GM12878 (cell line): ENCODE measurements around the gene ARAP3. TPM values are rescaled to one million over a fixed set of nuclear protein-coding genes. Genes with fewer than 3 reads are reported as not detected.

Source experiments
- ATAC-seq: fragments of 200-7000 bp; cut with Tn5 transposase; 3 replicates; pipeline ENCODE4 v1.9.1; 2020; ENCODE audit warnings: mild to moderate bottlenecking, moderate library complexity
- BruUV-seq: library from RNA; stranded (reverse); fragments of 400-500 nt; replicated peaks from 2 replicates; lab custom pipeline; 2021; lab: Mats Ljungman, UMichigan
- CTCF ChIA-PET: fragments of 300-600 bp; sonication (Branson Sonifier 250); formaldehyde crosslinking; extraction: SDS; loops from one replicate; lab custom pipeline; 2021; ENCODE audit warnings: inconsistent platforms; lab: Yijun Ruan, JAX
- POLR2A ChIA-PET: fragments of 350-600 bp; formaldehyde crosslinking; extraction: SDS; loops from one replicate; lab custom pipeline; 2021; ENCODE audit warnings: inconsistent platforms; lab: Charles Lee
- RAD21 ChIA-PET: fragments of 300-600 bp; sonication (Branson Sonifier 250); formaldehyde crosslinking; loops from one replicate; lab custom pipeline; 2023; ENCODE audit warnings: antibody characterized with exemption; ENCODE audit not compliant: unreplicated experiment; lab: Charles Lee
- SMC1A ChIA-PET: fragments of 300-600 bp; sonication (Branson Sonifier 250); formaldehyde crosslinking; loops from one replicate; lab custom pipeline; 2023; ENCODE audit not compliant: unreplicated experiment, uncharacterized antibody; lab: Charles Lee
- DNase-seq: peaks from one replicate; pipeline ENCODE4 v3.0.0-alpha.2; 2011; ENCODE audit warnings: low read depth, low spot score
- FAIRE-seq: peaks from 3 replicates; lab custom pipeline; 2011; peaks lifted over from hg19 to GRCh38; lab: Jason Lieb, UNC
- H2AFZ ChIP-seq: 2 replicates; pipeline ENCODE4 v1.6.0; 2011; ENCODE audit warnings: low read depth, low read length, control low read depth; ENCODE audit not compliant: control insufficient read depth
- H3K27ac ChIP-seq: 2 replicates; pipeline ENCODE4 v1.5.1; 2011; ENCODE audit warnings: control low read depth; ENCODE audit not compliant: control insufficient read depth, insufficient read depth
- H3K27me3 ChIP-seq, 2 experiments: replicated peaks in 1 of 2; 2 replicates each; pipeline versions ENCODE4 v1.6.0 to v1.6.1; 2011; ENCODE audit warnings: low read length in 1 of 2; ENCODE audit not compliant: control insufficient read depth in 2 of 2, insufficient read depth in 2 of 2
- H3K36me3 ChIP-seq, 2 experiments: 2 replicates each; pipeline ENCODE4 v1.5.1; 2011; ENCODE audit warnings: low read length in 1 of 2; ENCODE audit not compliant: control insufficient read depth in 2 of 2, insufficient read depth in 2 of 2
- H3K4me1 ChIP-seq: 2 replicates; pipeline ENCODE4 v1.6.1; 2011; ENCODE audit warnings: mild to moderate bottlenecking, low read length, moderate library complexity, mixed read lengths; ENCODE audit not compliant: control insufficient read depth, insufficient read depth
- H3K4me2 ChIP-seq: 2 replicates; pipeline ENCODE4 v1.6.0; 2011; ENCODE audit warnings: control low read depth; ENCODE audit not compliant: control insufficient read depth, insufficient read depth
- H3K4me3 ChIP-seq: fragments of 200-600 bp; sonication (generic); 2 replicates; pipeline ENCODE4 v1.5.1; 2016
- H3K79me2 ChIP-seq: 2 replicates; pipeline ENCODE4 v1.6.0; 2011; ENCODE audit warnings: low read length; ENCODE audit not compliant: control insufficient read depth, insufficient read depth
- H3K9ac ChIP-seq: 2 replicates; pipeline ENCODE4 v1.8.0; 2011; ENCODE audit warnings: low read length, control low read depth, mixed read lengths; ENCODE audit not compliant: control insufficient read depth, insufficient read depth
- H3K9me3 ChIP-seq: replicated peaks from 3 replicates; pipeline ENCODE4 v1.5.1; 2011; ENCODE audit warnings: mild to moderate bottlenecking, low read length; ENCODE audit not compliant: control insufficient read depth, insufficient read depth
- H4K20me1 ChIP-seq: 2 replicates; pipeline ENCODE4 v1.6.0; 2011; ENCODE audit not compliant: control insufficient read depth, insufficient read depth
- ATF7 ChIP-seq: fragments of 450-650 bp; IDR thresholded peaks from 2 replicates; pipeline ENCODE4 v1.6.1; 2016; ENCODE audit warnings: low read depth, mild to moderate bottlenecking
- BACH1 ChIP-seq: fragments of 450-650 bp; IDR thresholded peaks from 2 replicates; pipeline ENCODE4 v1.6.1; 2017; ENCODE audit warnings: mild to moderate bottlenecking, borderline replicate concordance
- EED ChIP-seq: sonication (generic); IDR thresholded peaks from 2 replicates; pipeline ENCODE4 v1.6.1; 2016; ENCODE audit warnings: antibody characterized with exemption, low read depth
- HDGF ChIP-seq: fragments of 450-650 bp; IDR thresholded peaks from 2 replicates; pipeline ENCODE4 v1.6.1; 2016; ENCODE audit warnings: antibody characterized with exemption
- KDM1A ChIP-seq: fragments of 200-600 bp; sonication (generic); IDR thresholded peaks from 2 replicates; pipeline ENCODE4 v1.6.1; 2016; ENCODE audit warnings: borderline replicate concordance
- NR2C2 ChIP-seq: IDR thresholded peaks from 2 replicates; pipeline ENCODE4 v1.6.1; 2011; ENCODE audit warnings: borderline replicate concordance, low read depth; ENCODE audit not compliant: control insufficient read depth, insufficient read length
- POLR2AphosphoS5 ChIP-seq: IDR thresholded peaks from 2 replicates; pipeline ENCODE4 v1.6.1; 2011; ENCODE audit warnings: mild to moderate bottlenecking, low read length, inconsistent platforms
- RAD51 ChIP-seq: fragments of 450-650 bp; IDR thresholded peaks from 2 replicates; pipeline ENCODE4 v1.6.1; 2016; ENCODE audit warnings: moderate library complexity, mild to moderate bottlenecking, inconsistent platforms
- STAT1 ChIP-seq: fragments of 450-650 bp; conservative IDR thresholded peaks from 2 replicates; pipeline ENCODE4 v1.6.1; 2014; ENCODE audit warnings: antibody characterized with exemption, mild to moderate bottlenecking
- SUZ12 ChIP-seq: fragments of 200-600 bp; sonication (generic); IDR thresholded peaks from one replicate; pipeline ENCODE4 v1.6.1; 2018; ENCODE audit warnings: antibody characterized with exemption, mild to moderate bottlenecking; ENCODE audit not compliant: unreplicated experiment
- WGBS: methylation state at CpG from one replicate; pipeline ENCODE4 v1.1.6; 2016; ENCODE audit warnings: low lambda C conversion rate; ENCODE audit not compliant: insufficient replicate concordance, insufficient coverage; ENCODE audit errors: missing lambda C conversion rate; 5-methylcytosine and 5-hydroxymethylcytosine counted together
- in situ Hi-C: fragments of 300-500 bp; cut with MboI; formaldehyde crosslinking; loops from 9 replicates; pipeline ENCODE4 v1.14.3; 2018; ENCODE audit warnings: mixed read lengths
- intact Hi-C: fragments of 100-400 bp; cut with micrococcal nuclease; formaldehyde crosslinking; loops from one replicate; pipeline ENCODE4 v1.14.2; 2022; ENCODE audit not compliant: unreplicated experiment
- polyA plus RNA-seq, 11 experiments: library from polyadenylated mRNA; depleted of rRNA in 4 of 11; unstranded in 6 of 11; stranded (reverse) in 5 of 11; fragments of >200 nt; fragmentation: Nextera tagmentation in 4 of 11; fragmentation: Illumina TruSeq in 1 of 11; extraction: Ambion mirVana in 4 of 11; extraction: Trizol in 1 of 11; gene quantifications; 1 replicate in 1 of 11; 2 replicates in 10 of 11; pipeline versions ENCODE4 v1.2.1 to v1.2.3, GENCODE V29; 2011 to 2016; ENCODE audit warnings: inconsistent platforms in 2 of 11, missing spikeins in 2 of 11, low read depth in 1 of 11
- total RNA-seq, 4 experiments: library from RNA; depleted of rRNA in 3 of 4; stranded (reverse); fragments of >200 nt in 3 of 4; fragmentation: Illumina TruSeq in 1 of 4; extraction: Trizol in 1 of 4; gene quantifications; 2 replicates each; pipeline versions ENCODE4 v1.2.1 to v1.2.3, GENCODE V29; 2013 to 2021
- TF ChIP-seq, protein P1 (sequence below): fragments of 150-350 bp; IDR thresholded peaks from 2 replicates; pipeline ENCODE4 v1.6.1; 2016; ENCODE audit warnings: low read depth, low read length
- TF ChIP-seq, protein P2 (sequence below): fragments of 150-350 bp; IDR thresholded peaks from 2 replicates; pipeline ENCODE4 v1.6.1; 2014; ENCODE audit warnings: mild to moderate bottlenecking, low read depth, low read length
- TF ChIP-seq, protein P3 (sequence below): fragments of 450-650 bp; formaldehyde crosslinking; IDR thresholded peaks from 2 replicates; pipeline ENCODE4 v1.4.0; 2020; ENCODE audit warnings: mild to moderate bottlenecking, moderate library complexity

Gene ARAP3
- total and polyA plus RNA-seq, 10 of the 15 experiments (the other 5 are each of a cell fraction or from before 2014, with no cell fraction given) = 0.01 to 0.08 TPM; not detected in 8

DNA sequence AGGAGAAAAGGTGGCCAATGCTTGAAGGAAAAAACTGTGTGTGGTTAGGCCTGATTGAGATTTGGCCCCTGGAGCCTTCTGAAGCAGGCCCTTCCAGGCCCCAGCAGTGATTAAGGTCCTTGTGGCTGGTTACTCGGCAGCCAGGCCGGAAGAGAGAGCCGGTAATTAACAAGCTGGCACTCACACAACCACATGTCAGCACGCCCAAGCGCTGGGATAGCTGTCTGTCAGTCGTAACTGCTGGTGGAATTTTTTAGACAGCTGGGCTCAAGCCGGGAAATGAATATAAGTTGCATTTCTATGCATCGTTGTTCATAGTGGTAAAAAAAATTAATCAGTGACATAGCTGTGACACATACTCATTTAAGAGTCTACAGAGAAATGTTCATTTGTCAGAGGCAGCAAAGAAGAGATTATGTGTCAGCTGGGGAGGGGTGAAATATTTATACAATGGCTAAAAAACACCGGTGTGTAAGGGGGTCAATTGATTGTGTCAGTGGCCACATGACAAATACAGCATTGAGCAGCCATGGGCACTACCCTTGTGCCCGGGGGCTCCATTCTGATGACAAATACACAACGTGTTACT lies 13.7 kb upstream of the ARAP3 start:
- FAIRE-seq (no peak), DNase-seq (no peak), ATAC-seq (no peak)
- H3K27ac ChIP-seq = no peak overlapping the region
- no peak overlapping the region for H3K4me2 ChIP-seq
- intact Hi-C loops (no loop called here), in situ Hi-C loops (loop anchor here (10.0 kb wide), 1 partner anchor 449 kb away; no protein-coding TSS in a partner anchor)
- peaks cover 2 to 8% of the 10 kb centered on the region in 2 experiments for H3K27me3 ChIP-seq
- no peaks in the 10 kb centered on the region for H4K20me1 ChIP-seq
- peaks cover 6% of the 10 kb centered on the region for H3K4me1 ChIP-seq
- H3K79me2 ChIP-seq = no peaks in the 10 kb centered on the region
- BruUV-seq = no TSS peak
- 30% methylated on average over 11 of the region's 11 CpGs for WGBS
- SMC1A ChIA-PET = interaction anchor here (1.0 to 2.6 kb wide), 5 partner anchors 12 to 265 kb away, joined by 3 to 14 read pairs (median 4); no protein-coding TSS in a partner anchor
- CTCF ChIA-PET = interaction anchor here (0.7 to 5.4 kb wide), 6 partner anchors 117 to 296 kb away, joined by 3 to 28 read pairs (median 4); partner anchors contain the start of gene RNF14
- TF ChIP-seq NR2C2 = no peak
- TF ChIP-seq RAD51 = no peak
- no peak for TF ChIP-seq EED
- no peak for TF ChIP-seq HDGF
- TF ChIP-seq, protein P1, sequence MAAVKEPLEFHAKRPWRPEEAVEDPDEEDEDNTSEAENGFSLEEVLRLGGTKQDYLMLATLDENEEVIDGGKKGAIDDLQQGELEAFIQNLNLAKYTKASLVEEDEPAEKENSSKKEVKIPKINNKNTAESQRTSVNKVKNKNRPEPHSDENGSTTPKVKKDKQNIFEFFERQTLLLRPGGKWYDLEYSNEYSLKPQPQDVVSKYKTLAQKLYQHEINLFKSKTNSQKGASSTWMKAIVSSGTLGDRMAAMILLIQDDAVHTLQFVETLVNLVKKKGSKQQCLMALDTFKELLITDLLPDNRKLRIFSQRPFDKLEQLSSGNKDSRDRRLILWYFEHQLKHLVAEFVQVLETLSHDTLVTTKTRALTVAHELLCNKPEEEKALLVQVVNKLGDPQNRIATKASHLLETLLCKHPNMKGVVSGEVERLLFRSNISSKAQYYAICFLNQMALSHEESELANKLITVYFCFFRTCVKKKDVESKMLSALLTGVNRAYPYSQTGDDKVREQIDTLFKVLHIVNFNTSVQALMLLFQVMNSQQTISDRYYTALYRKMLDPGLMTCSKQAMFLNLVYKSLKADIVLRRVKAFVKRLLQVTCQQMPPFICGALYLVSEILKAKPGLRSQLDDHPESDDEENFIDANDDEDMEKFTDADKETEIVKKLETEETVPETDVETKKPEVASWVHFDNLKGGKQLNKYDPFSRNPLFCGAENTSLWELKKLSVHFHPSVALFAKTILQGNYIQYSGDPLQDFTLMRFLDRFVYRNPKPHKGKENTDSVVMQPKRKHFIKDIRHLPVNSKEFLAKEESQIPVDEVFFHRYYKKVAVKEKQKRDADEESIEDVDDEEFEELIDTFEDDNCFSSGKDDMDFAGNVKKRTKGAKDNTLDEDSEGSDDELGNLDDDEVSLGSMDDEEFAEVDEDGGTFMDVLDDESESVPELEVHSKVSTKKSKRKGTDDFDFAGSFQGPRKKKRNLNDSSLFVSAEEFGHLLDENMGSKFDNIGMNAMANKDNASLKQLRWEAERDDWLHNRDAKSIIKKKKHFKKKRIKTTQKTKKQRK = no peak
- TF ChIP-seq, protein P2, sequence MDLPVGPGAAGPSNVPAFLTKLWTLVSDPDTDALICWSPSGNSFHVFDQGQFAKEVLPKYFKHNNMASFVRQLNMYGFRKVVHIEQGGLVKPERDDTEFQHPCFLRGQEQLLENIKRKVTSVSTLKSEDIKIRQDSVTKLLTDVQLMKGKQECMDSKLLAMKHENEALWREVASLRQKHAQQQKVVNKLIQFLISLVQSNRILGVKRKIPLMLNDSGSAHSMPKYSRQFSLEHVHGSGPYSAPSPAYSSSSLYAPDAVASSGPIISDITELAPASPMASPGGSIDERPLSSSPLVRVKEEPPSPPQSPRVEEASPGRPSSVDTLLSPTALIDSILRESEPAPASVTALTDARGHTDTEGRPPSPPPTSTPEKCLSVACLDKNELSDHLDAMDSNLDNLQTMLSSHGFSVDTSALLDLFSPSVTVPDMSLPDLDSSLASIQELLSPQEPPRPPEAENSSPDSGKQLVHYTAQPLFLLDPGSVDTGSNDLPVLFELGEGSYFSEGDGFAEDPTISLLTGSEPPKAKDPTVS = no peak
- no peak for TF ChIP-seq SUZ12
- TF ChIP-seq STAT1 = no peak
- TF ChIP-seq POLR2AphosphoS5 = no peak
- TF ChIP-seq ATF7 = no peak
- no peak for TF ChIP-seq BACH1
- no peak for TF ChIP-seq KDM1A
- TF ChIP-seq, protein P3, sequence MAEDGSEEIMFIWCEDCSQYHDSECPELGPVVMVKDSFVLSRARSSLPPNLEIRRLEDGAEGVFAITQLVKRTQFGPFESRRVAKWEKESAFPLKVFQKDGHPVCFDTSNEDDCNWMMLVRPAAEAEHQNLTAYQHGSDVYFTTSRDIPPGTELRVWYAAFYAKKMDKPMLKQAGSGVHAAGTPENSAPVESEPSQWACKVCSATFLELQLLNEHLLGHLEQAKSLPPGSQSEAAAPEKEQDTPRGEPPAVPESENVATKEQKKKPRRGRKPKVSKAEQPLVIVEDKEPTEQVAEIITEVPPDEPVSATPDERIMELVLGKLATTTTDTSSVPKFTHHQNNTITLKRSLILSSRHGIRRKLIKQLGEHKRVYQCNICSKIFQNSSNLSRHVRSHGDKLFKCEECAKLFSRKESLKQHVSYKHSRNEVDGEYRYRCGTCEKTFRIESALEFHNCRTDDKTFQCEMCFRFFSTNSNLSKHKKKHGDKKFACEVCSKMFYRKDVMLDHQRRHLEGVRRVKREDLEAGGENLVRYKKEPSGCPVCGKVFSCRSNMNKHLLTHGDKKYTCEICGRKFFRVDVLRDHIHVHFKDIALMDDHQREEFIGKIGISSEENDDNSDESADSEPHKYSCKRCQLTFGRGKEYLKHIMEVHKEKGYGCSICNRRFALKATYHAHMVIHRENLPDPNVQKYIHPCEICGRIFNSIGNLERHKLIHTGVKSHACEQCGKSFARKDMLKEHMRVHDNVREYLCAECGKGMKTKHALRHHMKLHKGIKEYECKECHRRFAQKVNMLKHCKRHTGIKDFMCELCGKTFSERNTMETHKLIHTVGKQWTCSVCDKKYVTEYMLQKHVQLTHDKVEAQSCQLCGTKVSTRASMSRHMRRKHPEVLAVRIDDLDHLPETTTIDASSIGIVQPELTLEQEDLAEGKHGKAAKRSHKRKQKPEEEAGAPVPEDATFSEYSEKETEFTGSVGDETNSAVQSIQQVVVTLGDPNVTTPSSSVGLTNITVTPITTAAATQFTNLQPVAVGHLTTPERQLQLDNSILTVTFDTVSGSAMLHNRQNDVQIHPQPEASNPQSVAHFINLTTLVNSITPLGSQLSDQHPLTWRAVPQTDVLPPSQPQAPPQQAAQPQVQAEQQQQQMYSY = no peak
- RAD21 ChIA-PET = interaction anchor here (1.7 to 6.6 kb wide), 3 partner anchors 185 to 447 kb away, joined by 3 to 67 read pairs (median 57); partner anchors contain the start of gene PCDH1
- H3K9ac ChIP-seq = no peak overlapping the region
- H2AFZ ChIP-seq = no peak overlapping the region
- H3K9me3 ChIP-seq = no peaks in the 10 kb centered on the region
- no peak overlapping the region for H3K4me3 ChIP-seq
- POLR2A ChIA-PET = no interaction called here
- no peaks in the 10 kb centered on the region for H3K36me3 ChIP-seq
